ENCODE data around the gene CBLB.

DNA sequence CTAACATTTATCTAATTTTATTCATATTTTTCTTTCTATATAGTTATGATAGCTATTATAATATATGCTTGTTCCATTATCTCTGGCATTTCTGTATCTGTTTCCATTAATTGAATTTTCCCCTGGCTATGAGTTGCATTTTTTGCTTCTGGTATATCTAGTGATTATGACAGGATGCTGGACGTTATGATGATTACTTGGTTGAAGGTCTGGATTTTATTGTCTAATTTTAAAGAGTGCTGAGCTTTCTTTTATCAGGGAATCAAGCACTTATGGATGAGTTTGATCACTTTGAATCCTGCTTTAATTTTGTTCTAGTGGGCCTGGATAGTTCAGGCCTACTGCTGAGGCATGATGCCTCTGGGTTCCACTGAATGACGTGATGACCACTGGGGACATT is 229.7 kb downstream of the CBLB start:
- TF ChIP-seq, protein P1, sequence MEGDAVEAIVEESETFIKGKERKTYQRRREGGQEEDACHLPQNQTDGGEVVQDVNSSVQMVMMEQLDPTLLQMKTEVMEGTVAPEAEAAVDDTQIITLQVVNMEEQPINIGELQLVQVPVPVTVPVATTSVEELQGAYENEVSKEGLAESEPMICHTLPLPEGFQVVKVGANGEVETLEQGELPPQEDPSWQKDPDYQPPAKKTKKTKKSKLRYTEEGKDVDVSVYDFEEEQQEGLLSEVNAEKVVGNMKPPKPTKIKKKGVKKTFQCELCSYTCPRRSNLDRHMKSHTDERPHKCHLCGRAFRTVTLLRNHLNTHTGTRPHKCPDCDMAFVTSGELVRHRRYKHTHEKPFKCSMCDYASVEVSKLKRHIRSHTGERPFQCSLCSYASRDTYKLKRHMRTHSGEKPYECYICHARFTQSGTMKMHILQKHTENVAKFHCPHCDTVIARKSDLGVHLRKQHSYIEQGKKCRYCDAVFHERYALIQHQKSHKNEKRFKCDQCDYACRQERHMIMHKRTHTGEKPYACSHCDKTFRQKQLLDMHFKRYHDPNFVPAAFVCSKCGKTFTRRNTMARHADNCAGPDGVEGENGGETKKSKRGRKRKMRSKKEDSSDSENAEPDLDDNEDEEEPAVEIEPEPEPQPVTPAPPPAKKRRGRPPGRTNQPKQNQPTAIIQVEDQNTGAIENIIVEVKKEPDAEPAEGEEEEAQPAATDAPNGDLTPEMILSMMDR (conservative IDR thresholded peaks at IDR 0.05): no peak
- TF ChIP-seq ZFX (IDR thresholded peaks at IDR 0.05): no peak

Data from C4-2B (cell line).